NT2/D1 (cell line): ENCODE measurements around the gene AK1.

Source experiments
- SUZ12 ChIP-seq: IDR thresholded peaks from 2 replicates; pipeline ENCODE4 v1.6.1; 2011; ENCODE audit not compliant: insufficient read length, insufficient read depth; ENCODE audit errors: extremely low read depth
- YY1 ChIP-seq: IDR thresholded peaks from 2 replicates; pipeline ENCODE4 v1.6.1; 2011; ENCODE audit not compliant: insufficient read length, insufficient read depth

GRCh38 chr9:127817881-127818434 lies 59.5 kb downstream of the AK1 start:
- TF ChIP-seq YY1 (no peak), SUZ12 (no peak)
